Bone marrow (tissue), 2 donors: ENCODE measurements around the gene TMEM219.
"Not testable (repeated sequence)": the region's sequence is repeated elsewhere in the genome, so short reads cannot be mapped to it uniquely, and the experiment has no call there.

ENCODE experiments used
- DNase-seq, 2 donors: peaks; one replicate each; lab custom pipeline; 2025; lab: John Stamatoyannopoulos, UW

Gene TMEM219

DNA sequence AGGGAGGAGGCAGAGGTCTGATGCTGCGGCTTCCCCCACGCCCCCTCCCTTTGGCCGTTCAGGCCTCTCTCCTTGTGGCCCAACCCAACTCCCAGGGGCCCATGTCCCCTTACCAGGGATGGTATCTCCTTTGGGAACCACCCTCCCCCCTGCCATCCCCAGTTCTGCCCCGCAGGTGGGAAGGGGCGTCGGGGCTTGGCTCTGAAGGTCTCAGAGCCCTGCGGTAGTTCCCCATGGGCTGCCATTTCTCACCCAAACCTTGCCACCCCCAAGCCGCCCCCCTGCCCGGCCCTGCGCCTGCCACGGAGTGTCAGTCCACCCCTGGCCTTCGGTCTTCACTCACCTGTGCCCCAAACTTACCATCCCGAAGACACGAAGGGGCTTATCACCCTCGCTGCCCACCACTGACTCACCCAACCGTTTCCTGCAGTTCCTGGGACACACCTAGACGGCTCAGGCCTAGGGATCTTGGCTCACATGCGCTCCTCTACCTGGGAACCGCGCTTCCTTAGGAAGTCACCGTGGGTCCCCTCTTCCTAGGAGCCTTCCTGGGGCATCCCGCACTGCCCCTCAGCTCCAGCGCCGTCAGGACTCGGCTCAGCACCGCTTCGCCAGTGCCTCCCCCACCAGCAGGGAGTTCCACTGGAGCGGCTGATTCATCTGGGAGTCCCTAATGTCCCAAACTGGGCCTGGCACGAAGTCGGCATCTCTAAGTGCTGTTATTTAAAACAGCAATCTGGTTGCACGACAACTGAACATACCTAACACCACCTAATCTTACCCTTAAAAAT is 50.0 kb downstream of the TMEM219 start:
- DNase-seq, result no peak

DNA sequence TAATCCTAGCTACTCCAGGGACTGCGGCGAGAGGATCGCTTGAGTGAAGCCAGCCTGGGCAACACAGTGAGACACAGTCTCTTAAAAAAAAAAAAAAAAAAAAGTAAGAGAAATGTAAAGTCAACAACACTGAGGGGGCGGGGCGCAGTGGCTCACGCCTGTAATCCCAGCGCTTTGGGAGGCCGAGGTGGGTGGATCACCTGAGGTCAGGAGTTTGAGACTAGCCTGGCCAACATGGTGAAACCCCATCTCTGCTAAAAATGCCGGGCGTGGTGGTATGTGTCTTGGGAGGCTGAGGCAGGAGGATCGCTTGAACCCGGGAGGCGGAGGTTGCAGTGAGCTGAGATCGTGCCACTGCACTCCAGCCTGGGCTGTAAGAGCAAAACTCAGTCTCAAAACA is 50.7 kb downstream of the TMEM219 start:
- not testable (repeated sequence) for DNase-seq

DNA sequence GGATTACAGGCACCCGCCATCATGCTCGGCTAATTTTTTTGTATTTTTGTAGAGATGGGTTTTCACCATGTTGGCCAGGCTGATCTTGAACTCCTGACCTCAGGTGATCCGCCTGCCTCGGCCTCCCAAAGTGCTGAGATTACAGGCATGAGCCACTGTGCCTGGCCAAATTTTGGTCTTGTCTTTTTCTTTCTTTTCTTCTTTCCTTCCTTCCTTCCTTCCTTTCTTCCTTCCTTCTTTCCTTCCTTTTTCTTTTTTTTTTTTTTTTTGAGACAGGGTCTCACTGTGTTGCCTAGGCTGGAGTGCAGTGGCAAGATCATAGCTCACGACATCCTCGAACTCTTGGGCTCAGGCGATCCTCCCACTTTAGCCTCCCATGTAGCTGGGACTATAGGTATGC is 53.6 kb downstream of the TMEM219 start:
- DNase-seq, result not testable (repeated sequence)

DNA sequence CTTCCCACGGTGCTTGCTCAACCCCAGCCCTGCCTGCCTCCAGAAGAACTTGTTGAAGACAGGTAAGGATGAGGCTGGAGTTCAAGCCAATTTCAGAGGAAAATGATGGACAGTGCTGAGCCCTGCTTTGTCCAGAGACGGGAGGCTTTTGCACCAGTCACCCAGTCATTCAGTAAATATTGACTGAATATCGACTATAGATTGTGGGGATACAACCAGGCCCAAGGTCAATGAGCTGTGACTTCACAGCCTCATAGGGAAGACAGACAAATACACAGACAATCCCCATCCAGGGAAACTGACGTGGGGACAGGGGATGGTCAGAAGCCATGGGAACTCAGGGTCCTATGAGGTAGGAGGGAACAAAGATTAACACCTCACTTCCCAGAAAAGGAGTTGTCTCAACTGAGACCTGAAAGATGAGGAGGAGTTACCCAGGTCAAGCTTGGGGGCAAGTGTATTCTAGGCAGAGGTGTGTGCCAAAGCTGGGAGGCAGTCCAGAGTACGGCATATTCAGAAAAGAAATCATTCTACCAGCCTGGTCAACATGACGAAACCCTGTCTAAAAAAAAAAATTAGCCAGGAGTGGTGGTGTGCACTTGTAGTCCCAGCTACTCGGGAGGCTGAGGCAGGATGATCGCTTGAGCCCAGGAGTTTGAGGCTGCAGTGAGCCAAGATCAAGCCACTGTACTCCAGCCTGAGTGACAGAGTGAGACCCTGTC is 54.8 kb downstream of the TMEM219 start:
- DNase-seq, result no peak

DNA sequence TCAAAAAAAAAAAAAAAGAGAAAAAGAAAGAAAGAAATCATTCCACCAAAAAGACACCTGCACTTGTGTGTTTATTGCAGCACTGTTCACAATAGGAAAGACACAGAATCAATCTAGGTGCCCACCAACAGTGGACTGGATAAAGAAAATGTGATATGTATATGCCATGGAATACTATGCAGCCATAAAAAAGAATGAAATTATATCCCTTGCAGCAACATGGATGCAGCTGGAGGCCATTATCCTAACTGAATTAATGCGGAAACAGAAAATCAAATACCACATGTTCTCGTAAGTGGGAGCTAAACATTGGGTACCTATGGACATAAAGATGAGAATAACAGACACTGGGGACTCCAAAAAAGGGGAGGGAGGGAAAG is 55.4 kb downstream of the TMEM219 start:
- DNase-seq, result no peak

DNA sequence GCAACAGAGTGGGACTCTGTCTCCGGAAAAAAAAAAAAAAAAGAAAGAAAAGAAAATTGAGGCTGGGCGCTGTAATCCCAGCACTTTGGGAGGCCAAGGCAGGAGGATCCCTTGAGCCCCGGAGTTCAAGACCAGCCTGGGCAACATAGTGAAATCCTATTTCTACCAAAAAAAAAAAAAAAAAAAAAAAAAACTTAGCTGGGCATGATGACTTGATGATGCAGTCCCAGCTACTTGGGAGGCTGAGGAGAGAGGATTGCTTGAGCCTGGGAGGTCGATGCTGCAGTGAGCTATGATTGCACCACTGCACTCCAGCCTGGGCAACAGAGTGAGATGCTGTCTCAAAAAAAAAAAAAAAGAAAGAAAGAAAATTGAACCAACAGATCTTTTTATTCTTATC is 56.1 kb downstream of the TMEM219 start:
- not testable (repeated sequence) for DNase-seq

DNA sequence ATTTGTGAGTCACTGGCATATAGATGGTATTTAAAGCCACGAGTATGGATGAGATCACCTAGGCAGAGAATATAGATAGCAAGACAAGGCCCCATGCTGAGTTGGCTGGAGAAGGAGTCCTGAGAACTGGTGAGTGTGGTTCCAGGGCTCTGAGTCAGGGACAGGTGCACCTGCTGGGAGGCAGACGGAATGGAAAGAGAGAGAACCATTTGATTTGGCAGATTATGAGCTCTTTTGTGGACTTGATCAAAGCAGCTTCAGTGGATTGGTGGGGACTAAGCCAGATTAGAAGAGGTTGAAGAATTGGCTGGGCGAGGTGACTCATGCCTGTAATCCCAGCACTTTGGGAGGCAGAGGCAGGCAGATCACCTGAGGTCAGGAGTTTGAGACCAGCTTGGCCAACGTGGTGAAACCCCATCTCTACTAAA is 56.9 kb downstream of the TMEM219 start:
- DNase-seq, result no peak
